WERI-Rb-1 (cell line): ENCODE measurements around the gene CLDN7.
A peak's percentile ranks its signal among the peaks of the same experiment; 100 is the strongest.

Experiments used
- DNase-seq: peaks from one replicate; pipeline ENCODE4 v3.0.0-alpha.2; 2020
- H3K27ac ChIP-seq: fragments of 250-450 bp; sonication (Bioruptor Pico); 2 replicates; pipeline ENCODE4 v1.5.1; 2020; ENCODE audit warnings: mild to moderate bottlenecking, moderate library complexity
- H3K27me3 ChIP-seq: fragments of 250-450 bp; sonication (Bioruptor Pico); 2 replicates; pipeline ENCODE4 v1.5.1; 2021; ENCODE audit warnings: mild to moderate bottlenecking, low read depth, moderate library complexity; ENCODE audit not compliant: insufficient read depth, severe bottlenecking
- H3K36me3 ChIP-seq: fragments of 250-450 bp; sonication (Bioruptor Pico); 2 replicates; pipeline ENCODE4 v1.5.1; 2020; ENCODE audit warnings: mild to moderate bottlenecking, moderate library complexity
- H3K4me3 ChIP-seq: 2 replicates; pipeline ENCODE4 v1.5.1; 2011; ENCODE audit warnings: low read depth, mild to moderate bottlenecking, control low read depth, low read length
- H3K9me3 ChIP-seq: fragments of 250-450 bp; sonication (Bioruptor Pico); 2 replicates; pipeline ENCODE4 v1.5.1; 2021; ENCODE audit warnings: mild to moderate bottlenecking, moderate library complexity; ENCODE audit not compliant: severe bottlenecking
- CTCF ChIP-seq: IDR thresholded peaks from 2 replicates; pipeline ENCODE4 v1.5.1; 2011; ENCODE audit warnings: low read depth, mild to moderate bottlenecking, control low read depth, inconsistent platforms, low read length

Gene CLDN7

DNA sequence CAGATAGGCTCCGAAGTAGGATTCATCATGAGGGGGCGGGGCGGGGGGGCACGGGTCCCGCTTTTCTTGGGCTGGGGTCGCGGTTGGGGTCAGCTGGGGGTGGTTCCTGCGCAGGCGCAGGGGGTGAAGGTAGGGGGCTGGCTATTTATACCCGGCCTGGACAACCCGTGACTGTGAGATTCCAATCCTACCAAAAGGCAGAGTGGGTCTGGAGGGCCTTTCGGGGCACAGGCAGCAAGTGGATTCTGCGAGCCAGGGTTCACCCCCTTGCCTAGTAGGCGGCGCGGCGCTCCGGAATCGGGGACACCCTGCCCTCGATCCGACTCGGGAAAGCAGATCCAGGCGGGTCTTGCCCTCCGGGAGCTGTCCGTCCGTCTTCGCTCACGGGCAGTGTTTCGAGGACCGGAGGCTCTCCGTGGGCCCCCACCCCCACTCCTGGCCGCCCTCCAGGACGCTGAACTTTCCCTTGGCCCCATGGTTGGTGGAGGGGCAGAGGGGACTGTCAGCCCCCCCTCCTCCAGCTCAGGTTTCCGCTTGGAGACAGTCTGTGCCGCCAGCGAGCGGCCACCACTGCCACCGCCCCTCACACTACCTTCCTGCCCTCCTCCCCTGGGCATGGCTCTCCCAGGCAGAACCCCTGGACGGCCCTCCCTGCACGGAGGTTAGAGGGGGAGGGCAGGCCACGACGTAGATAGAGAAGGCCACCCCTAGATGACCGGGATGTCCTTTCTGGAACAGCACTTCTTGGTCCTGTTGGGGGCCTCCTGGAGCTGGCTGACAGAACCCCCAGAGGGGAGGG is 19.9 kb upstream of the CLDN7 start:
- Histone ChIP-seq H3K36me3 (no peaks in the 10 kb centered on the region), H3K9me3 (no peaks in the 10 kb centered on the region), H3K27ac (no peak overlapping the region), H3K27me3 (no peaks in the 10 kb centered on the region), H3K4me3 (peak overlapping the region; percentile 57)
- TF ChIP-seq CTCF: no peak
- peak; percentile 32 for DNase-seq

GRCh38 chr17:7281074-7281952 is 19.0 kb upstream of the CLDN7 start, which contains the start of gene SLC2A4:
SLC2A4 (plus strand) TSS chr17:7281718; CDS start chr17:7281935, 217 bp downstream.
- Histone ChIP-seq H3K4me3 (peak within 1 kb of the TSS; percentile 57), H3K27ac (peak within 1 kb of the TSS; percentile 49)

DNA sequence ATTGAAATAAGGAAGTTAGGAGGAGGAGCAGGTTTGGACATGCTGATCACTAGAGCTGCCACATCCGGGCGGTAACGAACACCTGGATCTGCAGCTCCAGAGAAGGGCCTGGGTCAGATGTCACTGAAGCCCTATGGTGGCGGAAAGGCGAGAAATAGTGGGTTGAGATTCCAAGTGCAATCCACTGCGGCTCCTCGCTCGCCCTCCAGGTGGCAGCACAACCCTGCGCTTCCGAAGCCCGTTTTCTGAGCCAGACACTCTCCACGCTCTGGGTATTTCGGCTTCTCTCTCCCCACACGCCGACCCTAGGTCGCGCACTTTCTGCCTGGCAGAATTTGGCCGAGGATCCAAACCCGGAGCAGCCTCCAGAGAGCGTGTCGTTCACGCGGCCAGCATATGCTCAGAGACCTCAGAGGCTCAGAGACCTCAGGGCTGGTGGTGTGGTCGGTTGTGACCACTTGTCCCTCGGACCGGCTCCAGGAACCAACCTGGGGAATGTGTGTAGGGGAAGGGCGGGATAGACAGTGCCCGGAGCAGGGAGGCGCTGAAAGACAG is 18.3 kb upstream of the CLDN7 start:
- peak; percentile 95 for TF ChIP-seq CTCF
- H3K9me3 ChIP-seq: no peaks in the 10 kb centered on the region
- H3K36me3 ChIP-seq: no peaks in the 10 kb centered on the region
- peak; percentile 85 for DNase-seq
- peak overlapping the region; percentile 57 for H3K4me3 ChIP-seq
- peak overlapping the region; percentile 49 for H3K27ac ChIP-seq
- no peaks in the 10 kb centered on the region for H3K27me3 ChIP-seq

More at GRCh38 chr17:7281074-7281952, 19.0 kb upstream of the CLDN7 start, which contains the start of gene SLC2A4:
- Histone ChIP-seq H3K36me3 (no peaks in the 10 kb centered on the region), H3K27me3 (no peaks in the 10 kb centered on the region), H3K9me3 (no peaks in the 10 kb centered on the region)
- peak; percentile 97 for DNase-seq
- no peak for TF ChIP-seq CTCF

DNA sequence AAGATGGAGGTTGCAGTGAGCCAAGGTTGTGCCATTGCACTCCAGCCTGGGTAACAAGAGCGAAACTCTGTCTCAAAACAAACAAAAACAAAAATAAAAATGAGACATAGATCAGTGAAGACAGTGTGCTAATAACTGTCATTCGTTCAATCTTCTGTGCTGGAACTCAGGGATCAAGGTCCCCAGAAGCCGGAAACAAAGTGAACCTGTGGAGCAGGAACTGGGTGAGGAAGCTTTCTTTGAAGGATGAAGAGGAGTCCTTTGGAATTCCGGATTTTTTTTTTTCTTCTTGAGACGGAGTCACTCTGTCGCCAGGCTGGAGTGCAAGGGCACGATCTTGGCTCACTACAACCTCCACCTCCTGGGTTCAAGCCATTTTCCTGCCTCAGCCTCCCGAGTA is 17.2 kb upstream of the CLDN7 start:
- no peak overlapping the region for H3K4me3 ChIP-seq
- no peaks in the 10 kb centered on the region for H3K9me3 ChIP-seq
- H3K27me3 ChIP-seq: no peaks in the 10 kb centered on the region

GRCh38 chr17:7266784-7267183 is 4.5 kb upstream of the CLDN7 start:
- no peak for TF ChIP-seq CTCF
- H3K36me3 ChIP-seq: no peaks in the 10 kb centered on the region
- no peak overlapping the region for H3K4me3 ChIP-seq
- no peak overlapping the region for H3K27ac ChIP-seq
- H3K27me3 ChIP-seq: no peaks in the 10 kb centered on the region
- no peaks in the 10 kb centered on the region for H3K9me3 ChIP-seq
- no peak for DNase-seq

More for the DNA sequence above, 17.2 kb upstream of the CLDN7 start:
- H3K36me3 ChIP-seq: no peaks in the 10 kb centered on the region
- no peak overlapping the region for H3K27ac ChIP-seq
- no peak for TF ChIP-seq CTCF
- DNase-seq: no peak
